Measurements from ENCODE around the gene TXNRD2.

The TXNRD2 gene

GRCh38 chr22:19941365-19942082, at the start of gene TXNRD2, which contains the start of gene COMT:
TSS of gene TXNRD2 (minus strand) at chr22:19941818. CDS start at chr22:19941803, 15 bp downstream.
TSS of gene COMT (plus strand) at chr22:19941772. CDS start at chr22:19962527, 20,755 bp downstream.
- peak within 1 kb of the TSS; percentile 70 for H3K4me3 ChIP-seq (ENCODE audit: insufficient read length, low read depth)
- H3K36me3 ChIP-seq (ENCODE audit: insufficient read depth, insufficient read length, low read length) = peaks cover 3% of the 10 kb centered on the region
- H3K9me3 ChIP-seq (ENCODE audit: insufficient read depth, low read length) = no peaks in the 10 kb centered on the region
- TF ChIP-seq YY1 (IDR thresholded peaks at IDR 0.05; ENCODE audit: insufficient read depth, insufficient read length) = peak; percentile 54
- no peak for TF ChIP-seq ZNF274 (IDR thresholded peaks at IDR 0.05; ENCODE audit: low read depth, low read length)
- peak; percentile 49 for DNase-seq (ENCODE audit: low read depth, low spot score)
- H3K4me1 ChIP-seq (ENCODE audit: insufficient read depth, insufficient read length) = no peaks in the 10 kb centered on the region
- H3K27me3 ChIP-seq (ENCODE audit: insufficient read depth, insufficient read length) = no peaks in the 10 kb centered on the region
- H3K9ac ChIP-seq (ENCODE audit: insufficient read length, low read depth) = peak within 1 kb of the TSS; percentile 87

- H3K9ac ChIP-seq (ENCODE audit: insufficient read length, low read depth) = no peak overlapping the region
- DNase-seq (ENCODE audit: low read depth, low spot score) = no peak
- no peak overlapping the region for H3K4me3 ChIP-seq (ENCODE audit: insufficient read length, low read depth)
- H3K9me3 ChIP-seq (ENCODE audit: insufficient read depth, low read length) = no peaks in the 10 kb centered on the region
- H3K36me3 ChIP-seq (ENCODE audit: insufficient read depth, insufficient read length, low read length) = no peaks in the 10 kb centered on the region
- no peaks in the 10 kb centered on the region for H3K27me3 ChIP-seq (ENCODE audit: insufficient read depth, insufficient read length)
- no peak for TF ChIP-seq SUZ12 (IDR thresholded peaks at IDR 0.05; ENCODE audit: extremely low read depth, insufficient read depth, insufficient read length)
- TF ChIP-seq YY1 (IDR thresholded peaks at IDR 0.05; ENCODE audit: insufficient read depth, insufficient read length) = no peak
- TF ChIP-seq ZNF274 (IDR thresholded peaks at IDR 0.05; ENCODE audit: low read depth, low read length) = no peak
- peaks cover 12% of the 10 kb centered on the region for H3K4me1 ChIP-seq (ENCODE audit: insufficient read depth, insufficient read length)
These were observed 49.7 kb upstream of the TXNRD2 start for GRCh38 chr22:19991395-19991644.

GRCh38 chr22:19990609-19991394, 49.2 kb upstream of the TXNRD2 start:
- H3K27me3 ChIP-seq (ENCODE audit: insufficient read depth, insufficient read length) = no peaks in the 10 kb centered on the region
- no peak for DNase-seq (ENCODE audit: low read depth, low spot score)
- H3K36me3 ChIP-seq (ENCODE audit: insufficient read depth, insufficient read length, low read length) = no peaks in the 10 kb centered on the region
- H3K9ac ChIP-seq (ENCODE audit: insufficient read length, low read depth) = no peak overlapping the region
- peaks cover 15% of the 10 kb centered on the region for H3K4me1 ChIP-seq (ENCODE audit: insufficient read depth, insufficient read length)
- TF ChIP-seq SUZ12 (IDR thresholded peaks at IDR 0.05; ENCODE audit: extremely low read depth, insufficient read depth, insufficient read length) (no peak), YY1 (IDR thresholded peaks at IDR 0.05; ENCODE audit: insufficient read depth, insufficient read length) (no peak), ZNF274 (IDR thresholded peaks at IDR 0.05; ENCODE audit: low read depth, low read length) (no peak)
- no peak overlapping the region for H3K4me3 ChIP-seq (ENCODE audit: insufficient read length, low read depth)
- no peaks in the 10 kb centered on the region for H3K9me3 ChIP-seq (ENCODE audit: insufficient read depth, low read length)

GRCh38 chr22:19990188-19990587, 48.6 kb upstream of the TXNRD2 start:
- no peak for DNase-seq (ENCODE audit: low read depth, low spot score)
- Histone ChIP-seq H3K4me3 (ENCODE audit: insufficient read length, low read depth) (no peak overlapping the region), H3K36me3 (ENCODE audit: insufficient read depth, insufficient read length, low read length) (no peaks in the 10 kb centered on the region), H3K27me3 (ENCODE audit: insufficient read depth, insufficient read length) (no peaks in the 10 kb centered on the region), H3K9me3 (ENCODE audit: insufficient read depth, low read length) (no peaks in the 10 kb centered on the region), H3K9ac (ENCODE audit: insufficient read length, low read depth) (no peak overlapping the region), H3K4me1 (ENCODE audit: insufficient read depth, insufficient read length) (peaks cover 15% of the 10 kb centered on the region)
- TF ChIP-seq ZNF274 (IDR thresholded peaks at IDR 0.05; ENCODE audit: low read depth, low read length) = no peak
- no peak for TF ChIP-seq SUZ12 (IDR thresholded peaks at IDR 0.05; ENCODE audit: extremely low read depth, insufficient read depth, insufficient read length)
- no peak for TF ChIP-seq YY1 (IDR thresholded peaks at IDR 0.05; ENCODE audit: insufficient read depth, insufficient read length)

GRCh38 chr22:19989725-19990067, 48.1 kb upstream of the TXNRD2 start:
- H3K36me3 ChIP-seq (ENCODE audit: insufficient read depth, insufficient read length, low read length) = no peaks in the 10 kb centered on the region
- no peak overlapping the region for H3K9ac ChIP-seq (ENCODE audit: insufficient read length, low read depth)
- peaks cover 15% of the 10 kb centered on the region for H3K4me1 ChIP-seq (ENCODE audit: insufficient read depth, insufficient read length)
- H3K4me3 ChIP-seq (ENCODE audit: insufficient read length, low read depth) = no peak overlapping the region
- H3K9me3 ChIP-seq (ENCODE audit: insufficient read depth, low read length) = no peaks in the 10 kb centered on the region
- TF ChIP-seq YY1 (IDR thresholded peaks at IDR 0.05; ENCODE audit: insufficient read depth, insufficient read length) = no peak
- TF ChIP-seq SUZ12 (IDR thresholded peaks at IDR 0.05; ENCODE audit: extremely low read depth, insufficient read depth, insufficient read length) = no peak
- TF ChIP-seq ZNF274 (IDR thresholded peaks at IDR 0.05; ENCODE audit: low read depth, low read length) = no peak
- no peaks in the 10 kb centered on the region for H3K27me3 ChIP-seq (ENCODE audit: insufficient read depth, insufficient read length)
- DNase-seq (ENCODE audit: low read depth, low spot score) = no peak

GRCh38 chr22:19988965-19989724, 47.5 kb upstream of the TXNRD2 start:
- DNase-seq (ENCODE audit: low read depth, low spot score) = no peak
- H3K9ac ChIP-seq (ENCODE audit: insufficient read length, low read depth) = no peak overlapping the region
- peaks cover 15% of the 10 kb centered on the region for H3K4me1 ChIP-seq (ENCODE audit: insufficient read depth, insufficient read length)
- TF ChIP-seq SUZ12 (IDR thresholded peaks at IDR 0.05; ENCODE audit: extremely low read depth, insufficient read depth, insufficient read length) (no peak), YY1 (IDR thresholded peaks at IDR 0.05; ENCODE audit: insufficient read depth, insufficient read length) (no peak), ZNF274 (IDR thresholded peaks at IDR 0.05; ENCODE audit: low read depth, low read length) (no peak)
- no peak overlapping the region for H3K4me3 ChIP-seq (ENCODE audit: insufficient read length, low read depth)
- no peaks in the 10 kb centered on the region for H3K27me3 ChIP-seq (ENCODE audit: insufficient read depth, insufficient read length)
- H3K36me3 ChIP-seq (ENCODE audit: insufficient read depth, insufficient read length, low read length) = no peaks in the 10 kb centered on the region
- H3K9me3 ChIP-seq (ENCODE audit: insufficient read depth, low read length) = no peaks in the 10 kb centered on the region

GRCh38 chr22:19988331-19988808, 46.8 kb upstream of the TXNRD2 start:
- no peak overlapping the region for H3K4me3 ChIP-seq (ENCODE audit: insufficient read length, low read depth)
- H3K4me1 ChIP-seq (ENCODE audit: insufficient read depth, insufficient read length) = peaks cover 15% of the 10 kb centered on the region
- H3K36me3 ChIP-seq (ENCODE audit: insufficient read depth, insufficient read length, low read length) = no peaks in the 10 kb centered on the region
- no peak for DNase-seq (ENCODE audit: low read depth, low spot score)
- no peak for TF ChIP-seq ZNF274 (IDR thresholded peaks at IDR 0.05; ENCODE audit: low read depth, low read length)
- TF ChIP-seq YY1 (IDR thresholded peaks at IDR 0.05; ENCODE audit: insufficient read depth, insufficient read length) = no peak
- TF ChIP-seq SUZ12 (IDR thresholded peaks at IDR 0.05; ENCODE audit: extremely low read depth, insufficient read depth, insufficient read length) = no peak
- no peaks in the 10 kb centered on the region for H3K9me3 ChIP-seq (ENCODE audit: insufficient read depth, low read length)
- no peaks in the 10 kb centered on the region for H3K27me3 ChIP-seq (ENCODE audit: insufficient read depth, insufficient read length)
- H3K9ac ChIP-seq (ENCODE audit: insufficient read length, low read depth) = no peak overlapping the region

Measured in NT2/D1 (cell line).